HepG2 (cell line): ENCODE data around the gene SCYL1. TPM values are rescaled to one million over a fixed set of nuclear protein-coding genes. Genes with fewer than 3 reads are reported as not detected.
A peak's percentile ranks its signal among the peaks of the same experiment; 100 is the strongest.
"Not testable (repeated sequence)": the region's sequence is repeated elsewhere in the genome, so short reads cannot be mapped to it uniquely, and the experiment has no call there.

Experiments
- ATAC-seq: fragments of 200-7000 bp; cut with Tn5 transposase; 3 replicates; pipeline ENCODE4 v1.9.1; 2020; ENCODE audit warnings: mild to moderate bottlenecking, moderate library complexity
- BruUV-seq: library from RNA; stranded (reverse); fragments of 400-500 nt; replicated peaks from 2 replicates; lab custom pipeline; 2021; lab: Mats Ljungman, UMichigan
- CTCF ChIA-PET: fragments of 300-600 bp; formaldehyde crosslinking; extraction: SDS; loops from one replicate; lab custom pipeline; 2021; ENCODE audit warnings: low total read pairs, inconsistent platforms, low intra/inter-chr PET ratio; lab: Yijun Ruan, JAX
- POLR2A ChIA-PET: fragments of 350-600 bp; sonication (Branson Sonifier 250); formaldehyde crosslinking; loops from one replicate; lab custom pipeline; 2020; ENCODE audit warnings: antibody characterized with exemption, inconsistent platforms; lab: Yijun Ruan, JAX
- DNase-seq: peaks from one replicate; pipeline ENCODE4 v3.0.0-alpha.2; 2015; ENCODE audit warnings: low spot score
- FAIRE-seq: peaks from 3 replicates; lab custom pipeline; 2011; peaks lifted over from hg19 to GRCh38; lab: Jason Lieb, UNC
- H2AFZ ChIP-seq: one replicate; pipeline ENCODE4 v1.6.1; 2011; ENCODE audit warnings: low read length, inconsistent platforms
- H3K27ac ChIP-seq: fragments of 300-600 bp; 3 replicates; pipeline ENCODE4 v1.8.0; 2011; ENCODE audit warnings: mixed run types, mild to moderate bottlenecking, mixed read lengths, low read length, inconsistent platforms; ENCODE audit not compliant: insufficient read depth; ENCODE audit errors: extremely low read length
- H3K27me3 ChIP-seq, 2 experiments: fragments of 200-600 bp in 1 of 2; 2 replicates in 1 of 2; 3 replicates in 1 of 2; pipeline versions ENCODE4 v1.6.0 to v1.8.0; 2011; ENCODE audit warnings: low read length in 2 of 2, mild to moderate bottlenecking in 2 of 2, moderate library complexity in 2 of 2, inconsistent platforms in 1 of 2; ENCODE audit not compliant: insufficient read depth in 2 of 2, control insufficient read depth in 1 of 2
- H3K36me3 ChIP-seq, 2 experiments: fragments of 200-600 bp in 1 of 2; replicated peaks in 1 of 2; 2 replicates in 1 of 2; 3 replicates in 1 of 2; pipeline versions ENCODE4 v1.5.1 to v1.8.0; 2011; ENCODE audit warnings: low read length in 2 of 2, inconsistent platforms in 1 of 2; ENCODE audit not compliant: insufficient read depth in 2 of 2, control insufficient read depth in 1 of 2
- H3K4me1 ChIP-seq: 2 replicates; pipeline ENCODE4 v1.5.1; 2012; ENCODE audit warnings: low read length, inconsistent platforms; ENCODE audit not compliant: insufficient read depth
- H3K4me2 ChIP-seq: 2 replicates; pipeline ENCODE4 v1.6.0; 2011; ENCODE audit warnings: low read depth, low read length, inconsistent platforms
- H3K4me3 ChIP-seq, 3 experiments: fragments of 200-600 bp in 1 of 3; sonication (generic), shearing (Covaris generic) in 1 of 3; replicated peaks in 1 of 3; 2 replicates each; pipeline ENCODE4 v1.5.1; 2011 to 2016; ENCODE audit warnings: low read length in 3 of 3, inconsistent platforms in 2 of 3, low read depth in 2 of 3, mild to moderate bottlenecking in 2 of 3, control low read depth in 1 of 3, mixed read lengths in 1 of 3; ENCODE audit not compliant: insufficient read depth in 1 of 3
- H3K79me2 ChIP-seq: one replicate; pipeline ENCODE4 v1.6.1; 2011; ENCODE audit warnings: low read length, inconsistent platforms; ENCODE audit not compliant: insufficient read depth
- H3K9ac ChIP-seq: 2 replicates; pipeline ENCODE4 v1.6.0; 2011; ENCODE audit warnings: mild to moderate bottlenecking, low read depth, low read length, inconsistent platforms; ENCODE audit not compliant: insufficient read depth
- H3K9me3 ChIP-seq: 2 replicates; pipeline ENCODE4 v1.5.1; 2012; ENCODE audit warnings: mild to moderate bottlenecking, low read length
- H4K20me1 ChIP-seq: 2 replicates; pipeline ENCODE4 v1.6.0; 2011; ENCODE audit warnings: inconsistent platforms, mild to moderate bottlenecking, low read length, moderate library complexity; ENCODE audit not compliant: insufficient read depth
- GATAD2A ChIP-seq: IDR thresholded peaks from 2 replicates; pipeline ENCODE4 v1.6.1; 2016
- MAFF ChIP-seq: IDR thresholded peaks from 2 replicates; pipeline ENCODE4 v1.6.1; 2011; ENCODE audit warnings: low read depth, low read length, improper control_type of control experiment
- MAFK ChIP-seq, 2 experiments: IDR thresholded peaks in 1 of 2; conservative IDR thresholded peaks in 1 of 2; 2 replicates each; pipeline ENCODE4 v1.6.1; 2011; ENCODE audit warnings: improper control_type of control experiment in 2 of 2, low read length in 2 of 2
- WGBS: methylation state at CpG from one replicate; pipeline ENCODE4 v1.1.6; 2017; ENCODE audit warnings: low lambda C conversion rate; 5-methylcytosine and 5-hydroxymethylcytosine counted together
- in situ Hi-C: cut with HindIII; loops from 2 replicates; pipeline ENCODE4 v1.10.0; 2017; ENCODE audit warnings: low pct_unique_long_range_greater_than_20kb; ENCODE audit not compliant: extremely low pct_ligation_motif_present
- intact Hi-C: fragments of 100-400 bp; cut with micrococcal nuclease; formaldehyde crosslinking; loops from one replicate; pipeline ENCODE4 v1.10.0; 2022; ENCODE audit not compliant: unreplicated experiment
- polyA plus RNA-seq, 8 experiments: library from polyadenylated mRNA; depleted of rRNA in 3 of 8; stranded (reverse) in 7 of 8; unstranded in 1 of 8; fragments of >200 nt; fragmentation: Illumina TruSeq in 4 of 8; extraction: Trizol in 4 of 8; gene quantifications; 2 replicates each; pipeline versions ENCODE4 v1.2.1 to v1.2.3, GENCODE V29; 2011 to 2016; ENCODE audit warnings: low read depth in 4 of 8, missing spikeins in 1 of 8, mixed read lengths in 1 of 8; ENCODE audit not compliant: insufficient read depth in 1 of 8
- total RNA-seq, 5 experiments: library from RNA; depleted of rRNA; stranded (reverse); fragments of >200 nt; fragmentation: Illumina TruSeq; extraction: Trizol; gene quantifications; 2 replicates each; pipeline ENCODE4 v1.2.3, GENCODE V29; 2016; ENCODE audit warnings: low read depth in 1 of 5

Gene SCYL1
- total and polyA plus RNA-seq, 2 of the 13 experiments (the other 11 are each of a cell fraction or from before 2014, with no cell fraction given), result 65.9 to 103 TPM

- FAIRE-seq, intact Hi-C loops: not testable (repeated sequence)
- WGBS, result 60% methylated on average over 8 of the region's 8 CpGs
Measured at GRCh38 chr11:65518941-65519549, 5.8 kb upstream of the SCYL1 start.

GRCh38 chr11:65521777-65522521, 2.9 kb upstream of the SCYL1 start:
- DNase-seq, FAIRE-seq, H3K27ac ChIP-seq, H3K9me3 ChIP-seq, intact Hi-C loops, H4K20me1 ChIP-seq, CTCF ChIA-PET, BruUV-seq, in situ Hi-C loops, H2AFZ ChIP-seq, H3K27me3 ChIP-seq, ATAC-seq, H3K36me3 ChIP-seq: not testable (repeated sequence)
- TF ChIP-seq GATAD2A (CRISPR knock-in tag) (0 out of 2 replicates have a peak, but pooled peaks have one; percentile 3), MAFF (0 out of 2 replicates have a peak, but pooled peaks have one; percentile 26), MAFK (conservative IDR thresholded peaks at IDR 0.05 in 1 of 2, IDR thresholded peaks at IDR 0.05 in 1 of 2; ENCODE audit: low read length in 2 of 2) (peak in 1 of 2 experiments; percentile 58; a peak in 2 of 4 replicates)
- peak overlapping the region; percentile 96 for H3K4me2 ChIP-seq
- H3K9ac ChIP-seq, result peak overlapping the region; percentile 58; the same call in 1 of the 2 replicates
- H3K4me1 ChIP-seq, result peaks cover 54% of the 10 kb centered on the region
- WGBS, result 11% methylated on average over 20 of the region's 20 CpGs
- POLR2A ChIA-PET, result interaction anchor here (1.2 to 2.1 kb wide), 3 partner anchors 14 to 99 kb away, joined by 3 to 7 read pairs (median 4); partner anchors contain the start of gene NEAT1
- peak overlapping the region; percentile 12 to 77 (median 41); a peak in 5 of 6 replicates for H3K4me3 ChIP-seq
- peaks cover 14% of the 10 kb centered on the region for H3K79me2 ChIP-seq

More at GRCh38 chr11:65518941-65519549, 5.8 kb upstream of the SCYL1 start:
- in situ Hi-C loops, H3K79me2 ChIP-seq, DNase-seq, H3K9ac ChIP-seq, H3K4me3 ChIP-seq, ATAC-seq, H3K36me3 ChIP-seq, H4K20me1 ChIP-seq, H3K4me2 ChIP-seq, CTCF ChIA-PET, BruUV-seq, H3K9me3 ChIP-seq, H3K27me3 ChIP-seq, H3K27ac ChIP-seq, H2AFZ ChIP-seq: not testable (repeated sequence)
- H3K4me1 ChIP-seq, result peaks cover 43% of the 10 kb centered on the region
- POLR2A ChIA-PET, result interaction anchor here (0.7 to 0.9 kb wide), 2 partner anchors 20 to 38 kb away, joined by 4 to 5 read pairs; partner anchors contain the start of gene MALAT1
